Colonic mucosa (tissue), 4 donors: ENCODE results near the gene DUSP10. TPM values are rescaled to one million over a fixed set of nuclear protein-coding genes. Genes with fewer than 3 reads are reported as not detected.

Experiments
- DNase-seq: peaks from one replicate; pipeline ENCODE4 v3.0.0-alpha.2; 2020
- H3K27ac ChIP-seq: fragments of 200-600 bp; one replicate; pipeline ENCODE4 v1.8.0; 2021
- H3K27me3 ChIP-seq: fragments of 200-600 bp; one replicate; pipeline ENCODE4 v1.8.0; 2021
- H3K36me3 ChIP-seq: fragments of 200-600 bp; one replicate; pipeline ENCODE4 v1.8.0; 2021
- H3K4me1 ChIP-seq: fragments of 200-600 bp; one replicate; pipeline ENCODE4 v1.8.0; 2021; ENCODE audit warnings: mild to moderate bottlenecking
- H3K4me3 ChIP-seq: fragments of 200-600 bp; one replicate; pipeline ENCODE4 v1.8.0; 2021
- H3K9ac ChIP-seq, 2 donors: one replicate each; pipeline ENCODE4 v1.7.0; 2013; ENCODE audit warnings: control low read depth in 2 of 2, low read depth in 2 of 2, low read length in 2 of 2
- H3K9me3 ChIP-seq: fragments of 200-600 bp; one replicate; pipeline ENCODE4 v1.8.0; 2021
- CTCF ChIP-seq: fragments of 200-600 bp; IDR thresholded peaks from one replicate; pipeline ENCODE4 v1.8.0; 2022; ENCODE audit warnings: antibody characterized with exemption, mild to moderate bottlenecking
- intact Hi-C: fragments of 100-400 bp; cut with DNase I; formaldehyde crosslinking; loops from one replicate; pipeline ENCODE4 v1.14.1; 2022
- total RNA-seq, 2 donors: library from RNA; stranded (reverse); fragmentation: NEBNext Ultra II Directional in 1 of 2; extraction: Animal tissue kit (Norgen Biotek cat#: 25700) in 1 of 2; gene quantifications; one replicate each; pipeline ENCODE4 v1.2.1, GENCODE V29; 2021
- donor health status: healthy.
- donor health status: DM: no; HTN: no; CAD: no.
- donor health status: DM: no; HTN: no; CAD: no.

DUSP10 gene
- total RNA-seq, 2 donors from 2014 or later, result 2.8 to 8.1 TPM

DNA sequence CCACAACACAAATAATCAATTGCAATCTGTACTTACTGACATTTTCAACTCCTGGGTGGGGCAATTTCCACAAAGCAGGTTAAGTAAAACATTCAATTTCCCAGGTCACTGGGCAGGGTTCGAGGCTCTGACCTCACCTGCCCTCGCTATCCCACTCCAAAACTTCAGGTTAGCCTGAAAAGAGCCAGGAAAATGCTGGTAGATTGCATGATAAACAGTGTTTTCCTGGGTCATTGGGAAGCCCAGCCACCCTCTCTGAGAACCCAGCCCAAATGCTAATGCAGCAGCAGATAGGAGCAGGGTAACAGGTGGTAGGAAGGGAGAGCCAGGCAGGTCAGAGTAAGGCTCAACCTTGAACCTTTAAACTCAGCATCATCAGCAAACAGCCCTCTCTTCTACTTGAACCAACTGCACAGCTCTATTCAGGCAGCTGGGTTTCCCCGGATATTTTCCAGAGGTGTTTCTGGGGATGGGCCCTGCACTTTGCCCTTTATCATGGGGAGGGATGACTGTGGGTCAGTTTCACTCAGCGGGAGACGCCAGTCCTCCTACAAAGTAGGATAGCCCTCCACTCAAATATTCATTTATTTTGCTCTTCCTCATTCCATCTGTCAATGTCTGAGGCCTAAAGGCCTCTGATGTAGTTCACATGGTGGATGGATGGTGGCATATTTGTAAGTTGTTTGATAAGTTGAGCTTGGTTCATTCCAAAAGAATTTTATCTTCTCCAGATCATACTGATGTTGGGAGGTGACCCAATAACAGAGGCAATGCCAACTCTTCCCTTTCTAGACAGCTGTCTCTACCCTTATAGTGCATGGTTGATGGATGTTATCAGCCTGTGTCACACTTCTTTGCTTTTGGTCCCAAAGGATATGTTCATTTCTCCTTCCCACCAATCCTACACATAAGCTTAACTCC is 65.7 kb downstream of the DUSP10 start:
- intact Hi-C loops, result no loop called here
- H3K36me3 ChIP-seq, result no peaks in the 10 kb centered on the region
- H3K4me3 ChIP-seq, result no peak overlapping the region
- H3K27ac ChIP-seq, result no peak overlapping the region
- no peak for TF ChIP-seq CTCF
- H3K9ac ChIP-seq, result no peak overlapping the region
- H3K27me3 ChIP-seq, result no peaks in the 10 kb centered on the region
- H3K9me3 ChIP-seq, result no peaks in the 10 kb centered on the region
- no peaks in the 10 kb centered on the region for H3K4me1 ChIP-seq
- DNase-seq, result no peak

GRCh38 chr1:221672965-221673364 is 68.9 kb downstream of the DUSP10 start:
- no peaks in the 10 kb centered on the region for H3K36me3 ChIP-seq
- H3K27ac ChIP-seq, result no peak overlapping the region
- TF ChIP-seq CTCF, result no peak
- H3K9ac ChIP-seq, result no peak overlapping the region
- no peaks in the 10 kb centered on the region for H3K27me3 ChIP-seq
- intact Hi-C loops, result no loop called here
- H3K4me1 ChIP-seq, result no peaks in the 10 kb centered on the region
- H3K4me3 ChIP-seq, result no peak overlapping the region
- DNase-seq, result no peak
- H3K9me3 ChIP-seq, result no peaks in the 10 kb centered on the region

GRCh38 chr1:221672239-221672645 is 69.6 kb downstream of the DUSP10 start:
- no peak overlapping the region for H3K4me3 ChIP-seq
- no peak overlapping the region for H3K9ac ChIP-seq
- H3K27ac ChIP-seq, result no peak overlapping the region
- H3K36me3 ChIP-seq, result no peaks in the 10 kb centered on the region
- no peaks in the 10 kb centered on the region for H3K9me3 ChIP-seq
- no peak for DNase-seq
- intact Hi-C loops, result no loop called here
- no peaks in the 10 kb centered on the region for H3K4me1 ChIP-seq
- H3K27me3 ChIP-seq, result no peaks in the 10 kb centered on the region
- no peak for TF ChIP-seq CTCF

DNA sequence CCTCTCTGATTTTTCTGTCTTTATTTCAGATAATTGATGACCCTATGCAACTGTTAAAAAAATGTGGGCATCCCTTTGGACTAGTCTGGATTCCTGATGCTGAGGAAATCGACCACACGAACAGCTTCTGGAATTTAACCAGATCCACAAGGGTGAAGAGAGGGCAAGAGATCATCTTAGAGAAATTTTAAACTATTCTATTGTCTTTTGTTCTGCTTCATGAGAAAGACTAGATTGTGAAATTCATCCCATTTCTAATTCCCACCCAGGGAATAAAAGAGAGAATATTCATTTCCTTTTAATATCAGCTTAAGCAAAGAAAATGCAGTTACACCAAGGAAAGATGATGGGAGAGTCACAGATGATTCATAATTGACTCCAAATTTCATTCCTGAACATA is 71.8 kb downstream of the DUSP10 start:
- Histone ChIP-seq H3K9ac (no peak overlapping the region), H3K36me3 (no peaks in the 10 kb centered on the region), H3K4me3 (no peak overlapping the region), H3K9me3 (no peaks in the 10 kb centered on the region), H3K27ac (no peak overlapping the region), H3K4me1 (no peaks in the 10 kb centered on the region), H3K27me3 (no peaks in the 10 kb centered on the region)
- intact Hi-C loops, result no loop called here
- DNase-seq, result no peak
- TF ChIP-seq CTCF, result no peak

- H3K9ac ChIP-seq, result no peak overlapping the region
- H3K4me1 ChIP-seq, result no peaks in the 10 kb centered on the region
- H3K27me3 ChIP-seq, result no peaks in the 10 kb centered on the region
- no peak for DNase-seq
- H3K9me3 ChIP-seq, result no peaks in the 10 kb centered on the region
- no peaks in the 10 kb centered on the region for H3K36me3 ChIP-seq
- no peak overlapping the region for H3K4me3 ChIP-seq
- no peak overlapping the region for H3K27ac ChIP-seq
- TF ChIP-seq CTCF, result no peak
- intact Hi-C loops, result no loop called here
These were observed 72.4 kb downstream of the DUSP10 start for GRCh38 chr1:221669441-221669840.
